Neuronal stem cell (in vitro differentiated cells): Measurements from ENCODE around the gene DEK.

Experiments
- DNase-seq: peaks from one replicate; pipeline ENCODE4 v3.0.0-alpha.2; 2013; ENCODE audit warnings: low spot score
- H2AFZ ChIP-seq: one replicate; pipeline ENCODE4 v1.6.1; 2013; ENCODE audit warnings: mild to moderate bottlenecking, low read length, inconsistent platforms
- H2AK5ac ChIP-seq: 2 replicates; pipeline ENCODE4 v1.6.1; 2013; ENCODE audit warnings: low read depth, mild to moderate bottlenecking, inconsistent platforms, low read length, moderate library complexity, mixed read lengths
- H2BK120ac ChIP-seq: 2 replicates; pipeline ENCODE4 v1.6.1; 2013; ENCODE audit warnings: low read depth, mild to moderate bottlenecking, inconsistent platforms, low read length, moderate library complexity, mixed read lengths
- H2BK12ac ChIP-seq: one replicate; pipeline ENCODE4 v1.6.1; 2013; ENCODE audit warnings: low read length, inconsistent platforms
- H2BK15ac ChIP-seq: 2 replicates; pipeline ENCODE4 v1.6.1; 2013; ENCODE audit warnings: mild to moderate bottlenecking, low read length, inconsistent platforms, mixed read lengths
- H2BK5ac ChIP-seq: one replicate; pipeline ENCODE4 v1.6.1; 2013; ENCODE audit warnings: inconsistent platforms, mild to moderate bottlenecking, low read length, moderate library complexity
- H3K14ac ChIP-seq: one replicate; pipeline ENCODE4 v1.6.1; 2013; ENCODE audit warnings: low read length, inconsistent platforms
- H3K18ac ChIP-seq: 2 replicates; pipeline ENCODE4 v1.6.1; 2013; ENCODE audit warnings: low read length, inconsistent platforms
- H3K23ac ChIP-seq: 2 replicates; pipeline ENCODE4 v1.6.1; 2013; ENCODE audit warnings: low read depth, mild to moderate bottlenecking, mixed read lengths, low read length, inconsistent platforms; ENCODE audit not compliant: poor library complexity
- H3K27ac ChIP-seq: replicated peaks from 3 replicates; pipeline ENCODE4 v1.5.1; 2013; ENCODE audit warnings: low read length, inconsistent platforms
- H3K27me3 ChIP-seq, 3 experiments: 2 replicates each; pipeline ENCODE4 v1.6.1; 2013; ENCODE audit warnings: low read length in 3 of 3, mild to moderate bottlenecking in 2 of 3, inconsistent platforms in 1 of 3, low read depth in 1 of 3, mixed read lengths in 1 of 3, moderate library complexity in 1 of 3; ENCODE audit not compliant: control insufficient read depth in 3 of 3, insufficient read depth in 3 of 3
- H3K36me3 ChIP-seq, 2 donors: replicated peaks in 1 of 2; 2 replicates each; pipeline ENCODE4 v1.6.1; 2013; ENCODE audit warnings: low read length in 2 of 2; ENCODE audit not compliant: control insufficient read depth in 2 of 2, insufficient read depth in 2 of 2
- H3K4ac ChIP-seq: 2 replicates; pipeline ENCODE4 v1.6.1; 2013; ENCODE audit warnings: inconsistent platforms, mild to moderate bottlenecking, low read length, moderate library complexity
- H3K4me1 ChIP-seq, 2 donors: 1 replicate in 1 of 2; 2 replicates in 1 of 2; pipeline ENCODE4 v1.6.1; 2013; ENCODE audit warnings: low read length in 2 of 2, low read depth in 1 of 2; ENCODE audit not compliant: control insufficient read depth in 2 of 2, insufficient read depth in 1 of 2
- H3K4me2 ChIP-seq: one replicate; pipeline ENCODE4 v1.6.1; 2013; ENCODE audit warnings: mild to moderate bottlenecking, low read length, inconsistent platforms; ENCODE audit not compliant: insufficient read depth, poor library complexity, severe bottlenecking
- H3K4me3 ChIP-seq, 2 donors: 2 replicates each; pipeline ENCODE4 v1.5.1; 2013; ENCODE audit warnings: low read length in 2 of 2, mild to moderate bottlenecking in 2 of 2, inconsistent platforms in 1 of 2, moderate library complexity in 1 of 2
- H3K79me1 ChIP-seq: one replicate; pipeline ENCODE4 v1.6.1; 2013; ENCODE audit warnings: low read depth, mild to moderate bottlenecking, inconsistent platforms, low read length, moderate library complexity
- H3K9ac ChIP-seq: one replicate; pipeline ENCODE4 v1.6.1; 2013; ENCODE audit warnings: mild to moderate bottlenecking, low read depth, low read length, inconsistent platforms; ENCODE audit not compliant: poor library complexity
- H3K9me3 ChIP-seq, 2 donors: replicated peaks in 1 of 2; 2 replicates each; pipeline versions ENCODE3 to v1.6.1; 2013; ENCODE audit warnings: low read length in 2 of 2, mild to moderate bottlenecking in 2 of 2, inconsistent platforms in 1 of 2, low read depth in 1 of 2, mixed read lengths in 1 of 2, moderate library complexity in 1 of 2; ENCODE audit not compliant: control insufficient read depth in 2 of 2, insufficient read depth in 1 of 2
- H4K8ac ChIP-seq: one replicate; pipeline ENCODE4 v1.6.1; 2013; ENCODE audit warnings: low read depth, mild to moderate bottlenecking, inconsistent platforms, low read length, moderate library complexity
- H4K91ac ChIP-seq: one replicate; pipeline ENCODE4 v1.6.1; 2013; ENCODE audit warnings: low read length, low read depth, mild to moderate bottlenecking, inconsistent platforms; ENCODE audit not compliant: poor library complexity
- WGBS, 2 donors: extraction: QIAGEN DNeasy Blood & Tissue Kit; methylation state at CpG; one replicate each; pipeline ENCODE4 v1.1.7; 2013; ENCODE audit warnings: missing lambda C conversion rate in 2 of 2, mixed read lengths in 1 of 2; ENCODE audit not compliant: insufficient read length in 2 of 2, insufficient replicate concordance in 1 of 2; ENCODE audit errors: extremely low coverage in 2 of 2; 5-methylcytosine and 5-hydroxymethylcytosine counted together

DEK gene

DNA sequence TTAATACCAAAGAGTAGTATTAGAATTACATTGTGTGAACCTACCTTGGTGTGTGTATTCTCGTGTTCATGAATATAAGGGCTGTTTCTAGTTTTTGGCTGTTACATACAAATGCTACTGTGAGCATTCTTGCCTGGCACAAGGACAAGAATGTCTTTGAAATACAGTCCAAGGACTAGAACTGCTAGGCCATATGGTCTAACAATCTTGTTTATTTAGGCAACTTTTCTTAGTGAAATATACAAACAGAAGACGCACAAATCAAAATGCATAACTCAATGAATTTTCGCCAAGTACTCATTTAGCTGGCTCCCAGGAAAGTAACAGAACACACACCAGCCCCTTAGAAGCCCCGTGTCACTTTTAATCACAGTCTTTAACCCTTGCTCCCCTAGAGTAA lies 80.6 kb downstream of the DEK start:
- Histone ChIP-seq H4K91ac (no peak overlapping the region), H3K27me3 (no peaks in the 10 kb centered on the region), H3K27ac (no peak overlapping the region), H3K4me2 (no peak overlapping the region), H3K23ac (no peak overlapping the region), H2AFZ (no peak overlapping the region), H3K14ac (no peak overlapping the region), H3K36me3 (no peaks in the 10 kb centered on the region), H3K79me1 (no peaks in the 10 kb centered on the region), H2AK5ac (no peak overlapping the region), H3K4me3 (no peak overlapping the region), H3K9ac (no peak overlapping the region), H2BK5ac (no peak overlapping the region), H3K9me3 (no peaks in the 10 kb centered on the region), H3K4ac (no peak overlapping the region), H4K8ac (no peak overlapping the region), H2BK120ac (no peak overlapping the region), H3K4me1 (peaks cover 6 to 14% of the 10 kb centered on the region in 2 donors), H3K18ac (no peak overlapping the region), H2BK12ac (no peak overlapping the region), H2BK15ac (no peak overlapping the region)
- no peak for DNase-seq
- no CpG with 5 or more reads among the region's 4 CpGs for WGBS, 2 donors

DNA sequence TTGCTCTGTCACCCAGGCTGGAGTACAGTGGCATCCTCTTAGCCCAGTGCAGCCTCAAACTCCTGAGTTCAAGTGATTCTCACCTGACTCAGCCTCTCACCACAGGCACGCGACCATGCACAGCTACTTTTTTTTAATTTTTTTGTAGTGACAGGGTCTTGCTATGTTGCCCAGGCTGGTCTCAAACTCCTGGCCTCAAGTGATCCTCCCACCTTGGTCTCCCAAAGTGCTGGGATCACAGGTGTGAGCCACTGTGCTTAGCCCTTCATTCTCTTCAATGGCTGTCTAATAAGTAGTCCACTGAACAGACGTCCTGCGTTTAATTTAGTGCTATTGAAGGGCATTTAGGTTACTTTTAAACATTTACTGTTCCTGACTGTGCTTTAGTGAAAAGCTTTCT lies 81.8 kb downstream of the DEK start:
- H3K4ac ChIP-seq: no peak overlapping the region
- no peak overlapping the region for H3K14ac ChIP-seq
- no peak overlapping the region for H2BK12ac ChIP-seq
- H2BK120ac ChIP-seq: no peak overlapping the region
- H3K23ac ChIP-seq: no peak overlapping the region
- no peak overlapping the region for H2BK15ac ChIP-seq
- no peaks in the 10 kb centered on the region for H3K36me3 ChIP-seq
- H3K9me3 ChIP-seq: no peaks in the 10 kb centered on the region
- H2BK5ac ChIP-seq: no peak overlapping the region
- H3K9ac ChIP-seq: no peak overlapping the region
- no peak overlapping the region for H2AFZ ChIP-seq
- no peak overlapping the region for H3K18ac ChIP-seq
- no CpG with 5 or more reads among the region's 4 CpGs for WGBS, 2 donors
- no peak overlapping the region for H3K4me2 ChIP-seq
- no peak overlapping the region for H2AK5ac ChIP-seq
- no peak for DNase-seq
- H3K4me3 ChIP-seq: no peak overlapping the region
- peaks cover 6 to 14% of the 10 kb centered on the region in 2 donors for H3K4me1 ChIP-seq
- no peak overlapping the region for H4K91ac ChIP-seq
- H3K27ac ChIP-seq: no peak overlapping the region
- H4K8ac ChIP-seq: no peak overlapping the region
- H3K27me3 ChIP-seq: no peaks in the 10 kb centered on the region
- H3K79me1 ChIP-seq: no peaks in the 10 kb centered on the region

DNA sequence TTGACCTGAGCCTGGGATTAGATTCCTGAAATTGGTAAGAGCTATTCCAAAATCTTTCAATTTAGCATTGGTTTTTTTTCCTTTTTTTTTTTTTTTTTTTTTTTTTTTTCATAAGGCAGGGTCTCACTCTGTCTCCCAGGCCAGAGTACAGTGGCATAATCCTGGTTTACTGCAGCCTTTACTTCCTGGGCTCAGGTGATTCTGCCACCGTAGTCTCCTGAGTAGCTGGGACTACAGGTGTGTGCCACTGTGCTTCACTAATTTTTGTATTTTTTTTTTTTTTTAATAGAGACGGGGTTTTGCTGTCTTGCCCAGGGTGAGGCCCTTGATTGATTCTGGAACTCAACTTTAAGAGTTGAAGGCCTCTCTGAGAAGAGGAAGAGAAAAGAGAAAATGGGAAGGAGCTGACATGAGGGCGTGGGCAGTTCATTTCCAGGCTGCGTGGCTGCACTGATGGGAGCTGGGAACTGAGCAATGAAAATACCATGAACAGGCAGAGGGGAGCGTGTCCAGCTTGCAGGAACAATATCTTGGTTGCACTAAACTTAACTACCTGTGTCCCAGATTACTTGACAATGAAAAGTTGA lies 84.5 kb downstream of the DEK start:
- no peak overlapping the region for H4K8ac ChIP-seq
- no peak overlapping the region for H2BK5ac ChIP-seq
- H3K14ac ChIP-seq: no peak overlapping the region
- no peak overlapping the region for H2AK5ac ChIP-seq
- no CpG with 5 or more reads among the region's 5 CpGs for WGBS, 2 donors
- H3K4ac ChIP-seq: no peak overlapping the region
- H2AFZ ChIP-seq: no peak overlapping the region
- no peaks in the 10 kb centered on the region for H3K79me1 ChIP-seq
- H3K4me3 ChIP-seq: no peak overlapping the region
- H3K18ac ChIP-seq: no peak overlapping the region
- no peaks in the 10 kb centered on the region for H3K27me3 ChIP-seq
- H2BK12ac ChIP-seq: no peak overlapping the region
- H2BK15ac ChIP-seq: no peak overlapping the region
- no peaks in the 10 kb centered on the region for H3K9me3 ChIP-seq
- no peaks in the 10 kb centered on the region for H3K36me3 ChIP-seq
- H3K23ac ChIP-seq: no peak overlapping the region
- no peak overlapping the region for H3K4me2 ChIP-seq
- no peak overlapping the region for H3K27ac ChIP-seq
- H3K9ac ChIP-seq: no peak overlapping the region
- H3K4me1 ChIP-seq: no peaks in the 10 kb centered on the region
- no peak overlapping the region for H2BK120ac ChIP-seq
- H4K91ac ChIP-seq: no peak overlapping the region
- no peak for DNase-seq

DNA sequence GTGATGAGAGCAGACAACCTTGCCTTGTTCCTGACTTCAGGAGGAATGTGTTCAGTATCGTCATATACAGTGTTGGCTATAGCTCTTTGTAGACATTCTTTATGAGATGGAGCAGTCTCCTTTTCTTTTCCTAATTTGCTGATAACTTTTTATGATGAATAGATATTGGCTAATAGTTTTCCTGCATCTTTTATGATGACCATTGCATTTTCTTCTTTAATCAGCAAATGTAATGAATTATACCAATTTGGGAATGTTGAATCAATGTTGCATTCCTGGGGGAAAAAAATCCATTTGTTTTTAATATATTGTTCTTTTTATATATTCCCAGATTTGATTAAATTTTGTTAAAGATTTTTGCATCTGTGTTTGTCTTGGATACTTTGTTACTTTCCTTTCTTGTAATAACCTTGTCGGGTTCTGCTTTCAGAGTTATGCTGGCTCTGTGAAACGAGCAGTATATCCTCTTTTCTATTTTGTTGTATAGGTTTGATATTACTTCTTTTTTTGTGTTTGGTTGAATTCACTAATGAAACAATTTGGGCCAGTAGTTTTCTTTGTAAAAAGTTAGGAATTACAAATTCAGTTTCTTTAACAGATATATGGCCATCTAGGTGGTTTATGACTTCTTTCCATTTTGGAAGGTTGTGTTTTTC lies 85.2 kb downstream of the DEK start:
- Histone ChIP-seq H3K36me3 (no peaks in the 10 kb centered on the region), H4K91ac (no peak overlapping the region), H4K8ac (no peak overlapping the region), H3K18ac (no peak overlapping the region), H3K79me1 (no peaks in the 10 kb centered on the region), H3K27ac (no peak overlapping the region), H3K14ac (no peak overlapping the region), H3K4ac (no peak overlapping the region), H2BK15ac (no peak overlapping the region), H3K9me3 (no peaks in the 10 kb centered on the region), H2BK120ac (no peak overlapping the region), H2BK12ac (no peak overlapping the region), H2AK5ac (no peak overlapping the region), H3K27me3 (no peaks in the 10 kb centered on the region), H3K4me2 (no peak overlapping the region), H3K9ac (no peak overlapping the region), H3K23ac (no peak overlapping the region), H3K4me3 (no peak overlapping the region), H2AFZ (no peak overlapping the region), H2BK5ac (no peak overlapping the region), H3K4me1 (no peaks in the 10 kb centered on the region)
- DNase-seq: no peak
- no CpG with 5 or more reads among the region's 3 CpGs for WGBS, 2 donors
